Measurements from ENCODE around the gene MAMLD1.

DNA sequence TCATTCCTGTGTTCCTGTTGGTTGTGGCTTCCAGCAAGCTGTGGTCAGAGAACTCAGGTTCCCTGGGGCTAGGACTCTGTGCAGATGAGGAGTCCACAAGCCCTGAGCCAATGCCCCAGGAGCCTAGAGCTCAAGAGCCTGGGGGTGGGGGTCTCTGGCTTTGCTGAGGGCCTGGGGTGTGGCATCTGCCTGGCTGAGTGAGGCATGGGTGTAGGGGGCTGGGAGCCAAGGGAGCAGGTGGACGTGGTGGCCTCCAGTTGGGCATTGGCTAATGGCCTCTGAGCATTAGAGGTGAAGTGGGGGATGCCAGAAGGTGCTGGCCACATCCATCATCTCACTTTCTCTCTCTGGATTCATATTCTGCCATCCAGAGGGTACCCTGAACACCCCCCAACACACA is 5.3 kb upstream of the MAMLD1 start:
- TF ChIP-seq, protein P1, sequence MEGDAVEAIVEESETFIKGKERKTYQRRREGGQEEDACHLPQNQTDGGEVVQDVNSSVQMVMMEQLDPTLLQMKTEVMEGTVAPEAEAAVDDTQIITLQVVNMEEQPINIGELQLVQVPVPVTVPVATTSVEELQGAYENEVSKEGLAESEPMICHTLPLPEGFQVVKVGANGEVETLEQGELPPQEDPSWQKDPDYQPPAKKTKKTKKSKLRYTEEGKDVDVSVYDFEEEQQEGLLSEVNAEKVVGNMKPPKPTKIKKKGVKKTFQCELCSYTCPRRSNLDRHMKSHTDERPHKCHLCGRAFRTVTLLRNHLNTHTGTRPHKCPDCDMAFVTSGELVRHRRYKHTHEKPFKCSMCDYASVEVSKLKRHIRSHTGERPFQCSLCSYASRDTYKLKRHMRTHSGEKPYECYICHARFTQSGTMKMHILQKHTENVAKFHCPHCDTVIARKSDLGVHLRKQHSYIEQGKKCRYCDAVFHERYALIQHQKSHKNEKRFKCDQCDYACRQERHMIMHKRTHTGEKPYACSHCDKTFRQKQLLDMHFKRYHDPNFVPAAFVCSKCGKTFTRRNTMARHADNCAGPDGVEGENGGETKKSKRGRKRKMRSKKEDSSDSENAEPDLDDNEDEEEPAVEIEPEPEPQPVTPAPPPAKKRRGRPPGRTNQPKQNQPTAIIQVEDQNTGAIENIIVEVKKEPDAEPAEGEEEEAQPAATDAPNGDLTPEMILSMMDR (IDR thresholded peaks at IDR 0.05): no peak
- no peak for TF ChIP-seq POLR2A (IDR thresholded peaks at IDR 0.05)

All from esophagus squamous epithelium (tissue), 4 donors.